Smooth muscle cell (in vitro differentiated cells): Measurements from ENCODE around the gene CDK7. TPM values are rescaled to one million over a fixed set of nuclear protein-coding genes. Genes with fewer than 3 reads are reported as not detected.

Experiments
- DNase-seq: peaks from one replicate; lab custom pipeline; 2025; ENCODE audit not compliant: unreplicated experiment; lab: John Stamatoyannopoulos, UW
- H2AFZ ChIP-seq: fragments of 200-600 bp; sonication (generic); 2 replicates; pipeline ENCODE4 v1.6.0; 2016; ENCODE audit warnings: antibody characterized with exemption, low read depth, mild to moderate bottlenecking
- H3F3A ChIP-seq: fragments of 200-600 bp; sonication (generic); 2 replicates; pipeline ENCODE4 v1.6.0; 2017; ENCODE audit warnings: antibody characterized with exemption, low read depth
- H3K27ac ChIP-seq: fragments of 200-600 bp; sonication (generic); 2 replicates; pipeline ENCODE4 v1.5.1; 2016; ENCODE audit warnings: low read depth, mild to moderate bottlenecking
- H3K27me3 ChIP-seq: fragments of 200-600 bp; sonication (generic); 2 replicates; pipeline ENCODE4 v1.6.1; 2016; ENCODE audit warnings: low read depth, mild to moderate bottlenecking
- H3K36me3 ChIP-seq: fragments of 200-600 bp; sonication (generic); 2 replicates; pipeline ENCODE4 v1.5.1; 2016; ENCODE audit warnings: low read depth
- H3K4me1 ChIP-seq: fragments of 200-600 bp; sonication (generic); 2 replicates; pipeline ENCODE4 v1.5.1; 2016; ENCODE audit warnings: low read depth
- H3K4me2 ChIP-seq: fragments of 200-600 bp; sonication (generic); 2 replicates; pipeline ENCODE4 v1.6.0; 2016; ENCODE audit warnings: mild to moderate bottlenecking
- H3K4me3 ChIP-seq: fragments of 200-600 bp; sonication (generic); 2 replicates; pipeline ENCODE4 v1.5.1; 2016; ENCODE audit warnings: mild to moderate bottlenecking
- H3K79me2 ChIP-seq: fragments of 200-600 bp; sonication (generic); 2 replicates; pipeline ENCODE4 v1.6.0; 2016; ENCODE audit warnings: low read depth, mild to moderate bottlenecking
- H3K9ac ChIP-seq: fragments of 200-600 bp; sonication (generic); 2 replicates; pipeline ENCODE4 v1.6.0; 2016; ENCODE audit warnings: low read depth
- H3K9me3 ChIP-seq: fragments of 200-600 bp; sonication (generic); replicated peaks from 2 replicates; pipeline ENCODE4 v1.5.1; 2016; ENCODE audit warnings: low read depth
- H4K20me1 ChIP-seq: fragments of 200-600 bp; sonication (generic); 2 replicates; pipeline ENCODE4 v1.6.0; 2016; ENCODE audit warnings: low read depth
- CTCF ChIP-seq: fragments of 200-600 bp; sonication (generic); IDR thresholded peaks from 2 replicates; pipeline ENCODE4 v1.5.1; 2017; ENCODE audit warnings: borderline replicate concordance, mild to moderate bottlenecking, antibody characterized with exemption; ENCODE audit not compliant: insufficient read depth, poor library complexity, severe bottlenecking
- WGBS: methylation state at CpG from one replicate; pipeline ENCODE4 v1.1.7; 2016; ENCODE audit warnings: low lambda C conversion rate; 5-methylcytosine and 5-hydroxymethylcytosine counted together
- polyA plus RNA-seq: library from polyadenylated mRNA; unstranded; fragments of >200 nt; fragmentation: Nextera tagmentation; extraction: Ambion mirVana; gene quantifications from 2 replicates; pipeline ENCODE4 v1.2.1, GENCODE V29; 2016
- total RNA-seq: library from RNA; depleted of rRNA; stranded (reverse); fragments of >200 nt; gene quantifications from 2 replicates; pipeline ENCODE4 v1.2.3, GENCODE V29; 2014

Gene CDK7
- total and polyA plus RNA-seq, 2 experiments from 2014 or later, result 43.4 to 47.2 TPM

GRCh38 chr5:69265931-69266330 is 31.2 kb downstream of the CDK7 start:
- Histone ChIP-seq H3K27ac (no peak overlapping the region), H3F3A (peaks cover 4% of the 10 kb centered on the region), H4K20me1 (no peaks in the 10 kb centered on the region), H2AFZ (no peak overlapping the region), H3K36me3 (peaks cover 29% of the 10 kb centered on the region), H3K79me2 (no peaks in the 10 kb centered on the region), H3K9me3 (no peaks in the 10 kb centered on the region), H3K9ac (no peak overlapping the region), H3K27me3 (no peaks in the 10 kb centered on the region), H3K4me2 (no peak overlapping the region), H3K4me1 (no peaks in the 10 kb centered on the region), H3K4me3 (no peak overlapping the region)
- 79% methylated on average over 11 of the region's 11 CpGs for WGBS
- TF ChIP-seq CTCF, result peak; percentile 16
- DNase-seq, result no peak

GRCh38 chr5:69268899-69269298 is 34.2 kb downstream of the CDK7 start:
- no peak overlapping the region for H3K27ac ChIP-seq
- no peak overlapping the region for H3K4me3 ChIP-seq
- H3K4me1 ChIP-seq, result no peaks in the 10 kb centered on the region
- TF ChIP-seq CTCF, result no peak
- DNase-seq, result no peak
- WGBS, result 98% methylated on average over 5 of the region's 5 CpGs
- H3K27me3 ChIP-seq, result no peaks in the 10 kb centered on the region
- no peak overlapping the region for H2AFZ ChIP-seq
- no peak overlapping the region for H3K4me2 ChIP-seq
- no peaks in the 10 kb centered on the region for H3K79me2 ChIP-seq
- no peaks in the 10 kb centered on the region for H3K9me3 ChIP-seq
- H4K20me1 ChIP-seq, result no peaks in the 10 kb centered on the region
- H3F3A ChIP-seq, result peaks cover 4% of the 10 kb centered on the region
- H3K36me3 ChIP-seq, result peaks cover 21% of the 10 kb centered on the region
- no peak overlapping the region for H3K9ac ChIP-seq

GRCh38 chr5:69270840-69271239 is 36.2 kb downstream of the CDK7 start:
- no peak for DNase-seq

More at GRCh38 chr5:69270840-69271239, 36.2 kb downstream of the CDK7 start:
- Histone ChIP-seq H3K27ac (no peak overlapping the region), H2AFZ (no peak overlapping the region), H3K4me2 (no peak overlapping the region), H3K79me2 (no peaks in the 10 kb centered on the region), H3K9ac (no peak overlapping the region), H3K4me3 (no peak overlapping the region), H4K20me1 (no peaks in the 10 kb centered on the region), H3K9me3 (no peaks in the 10 kb centered on the region), H3F3A (peaks cover 4% of the 10 kb centered on the region), H3K4me1 (no peaks in the 10 kb centered on the region), H3K27me3 (no peaks in the 10 kb centered on the region), H3K36me3 (peaks cover 13% of the 10 kb centered on the region)
- no peak for TF ChIP-seq CTCF
- WGBS, result 98% methylated on average over 1 of the region's 1 CpG
